Left cardiac atrium (tissue), 4 donors: ENCODE measurements around the gene ABTB1. TPM values are rescaled to one million over a fixed set of nuclear protein-coding genes. Genes with fewer than 3 reads are reported as not detected.
"Not testable (repeated sequence)": the region's sequence is repeated elsewhere in the genome, so short reads cannot be mapped to it uniquely, and the experiment has no call there.

Experiments used
- ATAC-seq, 2 donors: fragments of 200-7000 bp; cut with Tn5 transposase; one replicate each; pipeline ENCODE4 v1.9.1; 2020; ENCODE audit warnings: mild to moderate bottlenecking in 2 of 2, moderate library complexity in 2 of 2
- DNase-seq: peaks from one replicate; pipeline ENCODE4 v3.0.0-alpha.2; 2020
- intact Hi-C, 2 donors: fragments of 100-400 bp; cut with DNase I; formaldehyde crosslinking; loops; one replicate each; pipeline versions ENCODE4 v1.14.1 to v1.15.1; 2022 to 2023
- total RNA-seq, 2 donors: library from RNA; stranded (reverse); fragmentation: NEBNext Ultra II Directional; extraction: Animal tissue kit (Norgen Biotek cat#: 25700); gene quantifications; one replicate each; pipeline ENCODE4 v1.2.1, GENCODE V29; 2021
- donor health status: DM: no; HTN: yes; CAD: no.
- donor health status: DM: no; HTN: yes; CAD: no; lungs with severe emphysema.
- donor health status: DM: yes; HTN: yes; CAD: no.
- donor health status: Dilated cardiomyopathy.

ABTB1 gene
- total RNA-seq, 2 donors from 2014 or later = 21.8 to 34.2 TPM

GRCh38 chr3:127679534-127680145 lies 6.9 kb downstream of the ABTB1 start:
- no peak for ATAC-seq
- intact Hi-C loops = no loop called here

GRCh38 chr3:127680146-127680661 lies 7.5 kb downstream of the ABTB1 start:
- no peak for DNase-seq
- intact Hi-C loops = no loop called here
- ATAC-seq = no peak

More at GRCh38 chr3:127679534-127680145, 6.9 kb downstream of the ABTB1 start:
- DNase-seq = peak; percentile 19

GRCh38 chr3:127680798-127681221 lies 8.1 kb downstream of the ABTB1 start:
- intact Hi-C loops = no loop called here
- DNase-seq (peak; percentile 14), ATAC-seq (no peak)

- DNase-seq, intact Hi-C loops, ATAC-seq: not testable (repeated sequence)
Measured at GRCh38 chr3:127682175-127682554, 9.4 kb downstream of the ABTB1 start.

- ATAC-seq (no peak), DNase-seq (no peak)
- intact Hi-C loops = no loop called here
Measured at GRCh38 chr3:127682561-127682960, 9.8 kb downstream of the ABTB1 start.

GRCh38 chr3:127684871-127685707 lies 12.3 kb downstream of the ABTB1 start:
- ATAC-seq (no peak), DNase-seq (no peak)
- intact Hi-C loops = no loop called here

GRCh38 chr3:127685708-127686511 lies 13.2 kb downstream of the ABTB1 start:
- ATAC-seq (no peak), DNase-seq (no peak)
- intact Hi-C loops = no loop called here

- ATAC-seq (no peak), DNase-seq (no peak)
- intact Hi-C loops = no loop called here
Measured at GRCh38 chr3:127686512-127686894, 13.8 kb downstream of the ABTB1 start.

GRCh38 chr3:127687228-127687737 lies 14.5 kb downstream of the ABTB1 start:
- intact Hi-C loops = no loop called here
- ATAC-seq (no peak), DNase-seq (no peak)

GRCh38 chr3:127688022-127688415 lies 15.3 kb downstream of the ABTB1 start:
- intact Hi-C loops = no loop called here
- no peak for ATAC-seq

GRCh38 chr3:127688416-127689265 lies 15.9 kb downstream of the ABTB1 start:
- intact Hi-C loops = no loop called here
- peak; percentile 47 to 63 for ATAC-seq
- peak; percentile 35 for DNase-seq

More at GRCh38 chr3:127688022-127688415, 15.3 kb downstream of the ABTB1 start:
- no peak for DNase-seq

- intact Hi-C loops = no loop called here
- ATAC-seq (no peak), DNase-seq (peak; percentile 17)
Measured at GRCh38 chr3:127689266-127689860, 16.6 kb downstream of the ABTB1 start.

- ATAC-seq (peak in 1 of 2 donors; percentile 45), DNase-seq (peak; percentile 26)
- intact Hi-C loops = loop anchor here in 1 of 2 donors (10.0 kb wide), 1 partner anchor 135 kb away; the partner anchor contains the start of gene MGLL
Measured at GRCh38 chr3:127690106-127690505, 17.4 kb downstream of the ABTB1 start.

- peak; percentile 52 for DNase-seq
- intact Hi-C loops = loop anchor here in 1 of 2 donors (10.0 kb wide), 1 partner anchor 134 kb away; the partner anchor contains the start of gene MGLL
- ATAC-seq = peak; percentile 62 to 82
Measured at GRCh38 chr3:127690823-127691452, 18.2 kb downstream of the ABTB1 start.

GRCh38 chr3:127691489-127691888 lies 18.7 kb downstream of the ABTB1 start:
- intact Hi-C loops = loop anchor here in 1 of 2 donors (10.0 kb wide), 1 partner anchor 133 kb away; the partner anchor contains the start of gene MGLL
- DNase-seq (peak; percentile 8), ATAC-seq (no peak)

- intact Hi-C loops = loop anchor here in 1 of 2 donors (10.0 kb wide), 1 partner anchor 133 kb away; the partner anchor contains the start of gene MGLL
- DNase-seq (no peak), ATAC-seq (no peak)
Measured at GRCh38 chr3:127691974-127692373, 19.2 kb downstream of the ABTB1 start.
